Measurements from ENCODE around the gene EPHB2. TPM values are rescaled to one million over a fixed set of nuclear protein-coding genes. Genes with fewer than 3 reads are reported as not detected.

EPHB2 gene
- total RNA-seq, 1 donor from 2014 or later, result 3.9 TPM

DNA sequence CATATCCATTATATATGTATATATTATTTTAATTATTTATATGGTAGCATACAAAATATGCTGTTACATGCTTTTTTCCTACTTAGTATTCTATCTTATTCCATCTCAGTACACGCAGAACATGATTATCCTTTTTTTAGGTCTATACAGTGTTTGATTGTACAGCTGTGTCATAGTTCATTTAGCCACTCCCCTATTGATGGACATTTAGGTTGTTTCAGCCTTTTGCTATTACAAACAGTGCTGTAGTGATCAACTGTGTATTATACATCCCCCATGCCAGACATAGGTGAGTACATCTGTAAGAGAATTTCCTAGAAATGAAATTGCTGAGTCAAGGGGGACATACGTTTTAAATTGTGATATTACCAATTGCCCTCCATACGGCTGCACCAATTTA is 246.4 kb downstream of the EPHB2 start:
- intact Hi-C loops (cut with DNase I), result no loop called here
- peaks cover 8% of the 10 kb centered on the region for H3K27me3 ChIP-seq

DNA sequence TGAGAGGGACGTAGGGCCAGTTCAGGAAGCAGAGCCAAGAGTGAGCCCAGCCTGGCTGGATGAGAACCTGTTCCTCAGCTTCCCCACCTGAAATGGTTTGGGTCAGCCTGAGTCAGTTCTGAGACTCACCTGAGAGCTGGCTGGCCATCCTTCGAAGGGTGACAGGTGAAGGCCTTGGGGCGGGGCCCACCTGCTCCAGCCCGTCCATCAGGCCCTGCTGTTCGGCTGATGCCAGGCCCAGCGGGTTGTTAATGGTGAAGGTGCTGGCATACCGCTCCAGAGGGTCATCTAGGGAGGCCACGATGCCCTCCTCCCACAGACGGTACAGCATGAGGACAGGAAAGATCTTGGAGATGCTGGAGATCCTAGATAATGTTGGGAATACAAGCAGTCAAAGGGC is 247.9 kb downstream of the EPHB2 start:
- DNase-seq (ENCODE audit: extremely low spot score in 2 of 2), result no peak
- Histone ChIP-seq H3K4me1 (no peaks in the 10 kb centered on the region), H3K36me3 (no peaks in the 10 kb centered on the region), H3K27me3 (peaks cover 3% of the 10 kb centered on the region), H3K4me3 (no peak overlapping the region), H3K27ac (no peak overlapping the region), H3K9me3 (no peaks in the 10 kb centered on the region)
- intact Hi-C loops (cut with DNase I), result no loop called here
- no peak for TF ChIP-seq POLR2A (IDR thresholded peaks at IDR 0.05)
- TF ChIP-seq POLR2AphosphoS5 (IDR thresholded peaks at IDR 0.05; ENCODE audit: insufficient read depth in 1 of 2, low read depth in 1 of 2), result no peak
- TF ChIP-seq, protein P1, sequence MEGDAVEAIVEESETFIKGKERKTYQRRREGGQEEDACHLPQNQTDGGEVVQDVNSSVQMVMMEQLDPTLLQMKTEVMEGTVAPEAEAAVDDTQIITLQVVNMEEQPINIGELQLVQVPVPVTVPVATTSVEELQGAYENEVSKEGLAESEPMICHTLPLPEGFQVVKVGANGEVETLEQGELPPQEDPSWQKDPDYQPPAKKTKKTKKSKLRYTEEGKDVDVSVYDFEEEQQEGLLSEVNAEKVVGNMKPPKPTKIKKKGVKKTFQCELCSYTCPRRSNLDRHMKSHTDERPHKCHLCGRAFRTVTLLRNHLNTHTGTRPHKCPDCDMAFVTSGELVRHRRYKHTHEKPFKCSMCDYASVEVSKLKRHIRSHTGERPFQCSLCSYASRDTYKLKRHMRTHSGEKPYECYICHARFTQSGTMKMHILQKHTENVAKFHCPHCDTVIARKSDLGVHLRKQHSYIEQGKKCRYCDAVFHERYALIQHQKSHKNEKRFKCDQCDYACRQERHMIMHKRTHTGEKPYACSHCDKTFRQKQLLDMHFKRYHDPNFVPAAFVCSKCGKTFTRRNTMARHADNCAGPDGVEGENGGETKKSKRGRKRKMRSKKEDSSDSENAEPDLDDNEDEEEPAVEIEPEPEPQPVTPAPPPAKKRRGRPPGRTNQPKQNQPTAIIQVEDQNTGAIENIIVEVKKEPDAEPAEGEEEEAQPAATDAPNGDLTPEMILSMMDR (IDR thresholded peaks at IDR 0.05), result no peak

More for the DNA sequence above, 246.4 kb downstream of the EPHB2 start:
- no peak overlapping the region for H3K4me3 ChIP-seq
- DNase-seq (ENCODE audit: extremely low spot score in 2 of 2), result no peak
- no peaks in the 10 kb centered on the region for H3K36me3 ChIP-seq
- H3K4me1 ChIP-seq, result no peaks in the 10 kb centered on the region
- H3K27ac ChIP-seq, result no peak overlapping the region
- TF ChIP-seq POLR2AphosphoS5 (IDR thresholded peaks at IDR 0.05; ENCODE audit: insufficient read depth in 1 of 2, low read depth in 1 of 2) (no peak), POLR2A (IDR thresholded peaks at IDR 0.05) (no peak)
- TF ChIP-seq, protein P1 (IDR thresholded peaks at IDR 0.05), result no peak
- no peaks in the 10 kb centered on the region for H3K9me3 ChIP-seq

DNA sequence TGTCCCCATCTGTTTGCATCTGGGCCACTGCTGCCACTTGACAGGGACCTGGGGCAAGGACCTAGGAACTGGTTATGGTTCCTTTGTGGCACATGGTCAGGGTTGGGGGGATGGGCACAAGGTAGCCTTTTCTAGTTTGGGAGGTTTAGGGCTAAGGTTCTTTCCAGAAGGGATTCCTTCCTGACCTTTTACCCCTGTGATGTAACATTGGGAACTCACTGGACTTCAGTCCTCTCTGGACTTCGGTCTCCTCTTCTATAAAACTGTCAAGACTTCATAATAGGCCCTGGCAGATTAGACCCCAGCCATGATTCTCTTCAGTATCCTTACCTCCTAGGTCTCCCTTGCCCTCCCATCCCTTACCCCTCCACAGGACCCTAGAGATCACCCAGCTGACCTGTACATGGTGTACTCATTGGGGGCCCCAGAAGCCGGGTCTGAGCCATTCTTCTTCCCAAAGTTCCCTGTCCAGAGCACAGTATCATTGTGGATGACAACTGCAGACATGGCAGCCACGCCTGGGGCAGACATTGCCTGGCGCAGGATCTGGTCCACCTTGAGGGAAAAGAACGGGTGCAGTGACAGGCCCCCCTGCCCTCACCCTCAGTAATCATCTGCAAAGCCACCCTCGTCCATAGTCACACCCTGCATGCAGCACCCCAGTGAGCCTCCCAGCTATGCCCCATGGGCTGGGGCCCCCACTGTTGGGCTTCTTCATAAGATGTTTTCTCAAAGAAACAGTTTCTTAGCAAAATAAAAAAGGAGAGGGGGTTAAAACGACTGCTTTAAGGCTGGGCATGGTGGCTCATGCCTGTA is 249.1 kb downstream of the EPHB2 start:
- intact Hi-C loops (cut with DNase I), result no loop called here
- H3K27me3 ChIP-seq, result no peaks in the 10 kb centered on the region
- no peaks in the 10 kb centered on the region for H3K4me1 ChIP-seq
- DNase-seq (ENCODE audit: extremely low spot score in 2 of 2), result no peak
- no peaks in the 10 kb centered on the region for H3K36me3 ChIP-seq
- no peak overlapping the region for H3K27ac ChIP-seq
- no peak for TF ChIP-seq POLR2AphosphoS5 (IDR thresholded peaks at IDR 0.05; ENCODE audit: insufficient read depth in 1 of 2, low read depth in 1 of 2)
- TF ChIP-seq POLR2A (IDR thresholded peaks at IDR 0.05), result no peak
- TF ChIP-seq, protein P1 (IDR thresholded peaks at IDR 0.05), result no peak
- no peak overlapping the region for H3K4me3 ChIP-seq
- no peaks in the 10 kb centered on the region for H3K9me3 ChIP-seq

DNA sequence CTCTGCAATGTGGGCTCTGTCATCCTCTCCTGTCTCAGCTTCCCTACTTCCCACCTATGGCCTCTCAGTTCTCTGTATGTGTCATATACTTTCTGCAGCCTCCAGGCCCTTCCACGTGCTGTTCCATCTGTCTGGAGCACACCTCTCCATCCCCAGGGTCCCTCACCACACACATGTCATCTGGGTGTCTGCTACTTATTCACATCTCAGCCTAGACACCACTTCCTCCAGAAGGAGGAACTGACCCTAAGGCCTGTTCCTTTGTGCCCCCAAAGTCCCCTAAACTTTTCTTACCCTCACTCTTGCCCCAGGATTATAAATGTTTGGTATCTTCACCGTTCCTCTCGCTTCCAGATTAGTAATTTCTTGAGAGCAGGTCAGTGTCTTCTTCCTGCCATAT is 251.9 kb downstream of the EPHB2 start:
- Histone ChIP-seq H3K27ac (no peak overlapping the region), H3K36me3 (no peaks in the 10 kb centered on the region), H3K9me3 (no peaks in the 10 kb centered on the region), H3K4me3 (no peak overlapping the region), H3K27me3 (no peaks in the 10 kb centered on the region), H3K4me1 (no peaks in the 10 kb centered on the region)
- intact Hi-C loops (cut with DNase I), result no loop called here
- TF ChIP-seq, protein P1 (IDR thresholded peaks at IDR 0.05), result no peak
- no peak for TF ChIP-seq POLR2A (IDR thresholded peaks at IDR 0.05)
- no peak for TF ChIP-seq POLR2AphosphoS5 (IDR thresholded peaks at IDR 0.05; ENCODE audit: insufficient read depth in 1 of 2, low read depth in 1 of 2)
- DNase-seq (ENCODE audit: extremely low spot score in 2 of 2), result no peak

DNA sequence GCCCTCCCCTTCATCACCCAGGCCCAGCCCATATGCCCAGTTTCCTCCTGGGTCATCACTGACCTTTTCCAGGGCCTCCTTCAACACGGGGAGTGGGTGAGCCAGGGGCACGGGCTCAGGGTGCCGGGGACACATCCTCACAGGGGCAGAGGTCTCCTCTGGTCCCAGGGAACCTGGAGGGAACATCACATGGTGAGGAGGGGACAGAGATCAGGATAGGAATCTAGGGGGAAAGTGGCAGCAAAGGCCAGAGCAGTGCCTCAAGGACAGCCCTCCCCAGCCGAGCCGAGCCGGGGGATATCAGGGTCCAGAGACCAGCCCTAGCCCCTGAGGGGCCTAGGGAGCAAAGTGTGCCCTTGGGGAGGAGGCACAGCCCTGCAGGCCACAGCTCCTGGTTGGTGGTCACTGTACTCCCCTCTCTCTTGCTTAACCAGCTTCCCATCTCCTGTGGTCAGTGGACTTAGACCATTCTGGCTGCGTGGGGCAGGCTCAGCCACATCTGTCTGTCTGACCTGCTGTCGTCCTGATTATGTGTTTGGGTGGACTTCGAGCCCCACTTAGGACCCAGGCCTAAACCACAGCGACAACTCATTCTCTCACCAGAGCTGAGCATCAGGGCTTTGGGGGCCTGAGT is 252.5 kb downstream of the EPHB2 start:
- intact Hi-C loops (cut with DNase I), result no loop called here
- no peaks in the 10 kb centered on the region for H3K27me3 ChIP-seq
- H3K36me3 ChIP-seq, result no peaks in the 10 kb centered on the region
- TF ChIP-seq, protein P1 (IDR thresholded peaks at IDR 0.05), result no peak
- TF ChIP-seq POLR2AphosphoS5 (IDR thresholded peaks at IDR 0.05; ENCODE audit: insufficient read depth in 1 of 2, low read depth in 1 of 2), result no peak
- no peak for TF ChIP-seq POLR2A (IDR thresholded peaks at IDR 0.05)
- DNase-seq (ENCODE audit: extremely low spot score in 2 of 2), result no peak
- H3K4me1 ChIP-seq, result no peaks in the 10 kb centered on the region
- no peak overlapping the region for H3K27ac ChIP-seq
- H3K4me3 ChIP-seq, result no peak overlapping the region
- no peaks in the 10 kb centered on the region for H3K9me3 ChIP-seq

All from vagina (tissue), 2 donors.